ENCODE results near the gene TTLL11.

DNA sequence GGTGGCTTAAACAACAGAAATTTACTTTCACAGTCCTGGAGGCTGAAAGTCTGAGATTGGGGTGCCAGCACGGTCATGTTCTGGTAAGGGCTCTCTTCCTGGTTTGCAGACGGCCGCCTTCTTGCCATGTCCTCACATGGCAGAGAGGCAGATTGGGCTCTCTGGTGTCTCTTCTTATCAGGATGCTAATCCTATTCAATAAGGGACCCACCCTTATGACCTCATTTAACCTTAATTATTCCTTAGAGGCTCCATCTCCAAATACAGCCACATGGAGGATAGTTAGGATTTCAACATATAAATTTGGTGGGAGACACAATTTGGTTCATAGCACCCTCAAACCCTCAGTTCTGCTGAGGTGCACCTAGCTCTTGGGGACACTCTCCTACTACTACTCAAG lies 261.2 kb downstream of the TTLL11 start:
- TF ChIP-seq, protein P1, sequence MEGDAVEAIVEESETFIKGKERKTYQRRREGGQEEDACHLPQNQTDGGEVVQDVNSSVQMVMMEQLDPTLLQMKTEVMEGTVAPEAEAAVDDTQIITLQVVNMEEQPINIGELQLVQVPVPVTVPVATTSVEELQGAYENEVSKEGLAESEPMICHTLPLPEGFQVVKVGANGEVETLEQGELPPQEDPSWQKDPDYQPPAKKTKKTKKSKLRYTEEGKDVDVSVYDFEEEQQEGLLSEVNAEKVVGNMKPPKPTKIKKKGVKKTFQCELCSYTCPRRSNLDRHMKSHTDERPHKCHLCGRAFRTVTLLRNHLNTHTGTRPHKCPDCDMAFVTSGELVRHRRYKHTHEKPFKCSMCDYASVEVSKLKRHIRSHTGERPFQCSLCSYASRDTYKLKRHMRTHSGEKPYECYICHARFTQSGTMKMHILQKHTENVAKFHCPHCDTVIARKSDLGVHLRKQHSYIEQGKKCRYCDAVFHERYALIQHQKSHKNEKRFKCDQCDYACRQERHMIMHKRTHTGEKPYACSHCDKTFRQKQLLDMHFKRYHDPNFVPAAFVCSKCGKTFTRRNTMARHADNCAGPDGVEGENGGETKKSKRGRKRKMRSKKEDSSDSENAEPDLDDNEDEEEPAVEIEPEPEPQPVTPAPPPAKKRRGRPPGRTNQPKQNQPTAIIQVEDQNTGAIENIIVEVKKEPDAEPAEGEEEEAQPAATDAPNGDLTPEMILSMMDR (conservative IDR thresholded peaks at IDR 0.05; ENCODE audit: low read length) = no peak
- no peak for TF ChIP-seq EZH2phosphoT487 (IDR thresholded peaks at IDR 0.05; ENCODE audit: borderline replicate concordance, low read depth, low read length)
